Activated T-helper 17 cell treated with anti-CD3 and anti-CD28 coated beads, Interleukin-2, amount 50 U/mL, for 72 hours (primary cell): ENCODE measurements around the gene RPL37A. TPM values are rescaled to one million over a fixed set of nuclear protein-coding genes. Genes with fewer than 3 reads are reported as not detected.
A peak's percentile ranks its signal among the peaks of the same experiment; 100 is the strongest.

ENCODE experiments used
- ATAC-seq: fragments of 150-1000 bp; cut with Tn5 transposase; replicated peaks from 2 replicates; pipeline ENCODE4 v1.10.0; 2021; ENCODE audit warnings: mild to moderate bottlenecking, moderate library complexity
- H3K27ac Mint-ChIP-seq: one replicate; pipeline ENCODE4 v1.8.0; 2022; ENCODE audit warnings: mixed read lengths
- H3K27me3 Mint-ChIP-seq: one replicate; pipeline ENCODE4 v1.8.0; 2022; ENCODE audit warnings: mixed read lengths
- H3K36me3 Mint-ChIP-seq: one replicate; pipeline ENCODE4 v1.8.0; 2022; ENCODE audit warnings: low read depth, mild to moderate bottlenecking, mixed read lengths
- H3K4me1 Mint-ChIP-seq: one replicate; pipeline ENCODE4 v1.8.0; 2022; ENCODE audit warnings: mixed read lengths
- H3K4me3 Mint-ChIP-seq: one replicate; pipeline ENCODE4 v1.8.0; 2022; ENCODE audit warnings: mild to moderate bottlenecking, mixed read lengths
- H3K9me3 Mint-ChIP-seq: one replicate; pipeline ENCODE4 v1.8.0; 2022; ENCODE audit warnings: mixed read lengths
- total RNA-seq, 2 donors: library from RNA; stranded (reverse); gene quantifications; one replicate each; pipeline ENCODE4 v1.2.3, GENCODE V29; 2022

The RPL37A gene
- total RNA-seq, result 1,000 to 10,000 TPM; 2,880 to 3,993 TPM

DNA sequence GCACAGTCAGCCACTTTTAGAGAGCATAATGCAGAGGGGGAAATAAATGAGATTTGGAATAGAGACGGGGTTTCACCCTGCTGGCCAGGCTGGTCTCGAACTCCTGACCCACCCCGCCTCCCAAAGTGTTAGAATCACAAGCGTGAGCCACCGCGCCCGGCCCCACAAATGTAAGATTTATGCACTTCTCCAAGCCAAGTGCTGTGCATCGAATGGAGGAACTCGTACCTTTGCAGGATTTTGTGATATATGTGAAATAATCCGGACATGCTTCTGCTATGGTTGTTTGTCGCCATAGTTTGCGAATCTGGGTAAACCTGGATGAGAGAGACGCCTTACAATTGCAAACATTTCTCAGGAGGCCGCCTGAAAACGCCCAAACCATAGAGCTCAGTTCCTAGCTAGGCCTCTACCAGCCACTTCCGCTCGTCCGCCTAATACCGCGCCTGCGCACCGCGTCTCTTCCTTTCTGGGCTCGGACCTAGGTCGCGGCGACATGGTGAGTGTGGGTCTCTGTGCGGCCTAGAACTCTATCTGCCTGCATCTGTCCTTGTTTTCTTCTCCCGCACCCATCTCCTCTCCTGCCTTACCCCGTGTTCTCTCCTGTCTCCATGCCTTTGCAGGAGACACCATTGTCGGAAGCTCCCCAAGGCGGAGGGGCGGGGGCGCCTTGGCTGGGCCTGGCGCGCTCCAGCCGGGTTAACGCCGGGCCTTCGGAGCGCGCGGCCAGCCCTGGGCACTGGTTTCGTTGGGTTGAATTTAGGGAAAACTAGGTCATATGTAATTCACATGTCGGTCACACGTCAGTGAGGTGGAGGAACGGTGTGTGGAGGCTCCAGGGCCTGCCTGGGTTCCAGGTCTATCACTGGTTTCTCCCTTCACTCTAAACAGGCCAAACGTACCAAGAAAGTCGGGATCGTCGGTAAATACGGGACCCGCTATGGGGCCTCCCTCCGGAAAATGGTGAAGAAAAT, at the start of gene RPL37A:
Gene RPL37A, plus strand, starts transcription at position 466 of the 974 bp plus-strand sequence. Its CDS starts 31 bp downstream, at position 497.
- peak; percentile 97 for ATAC-seq
- peaks cover 55% of the 10 kb centered on the region for H3K36me3 Mint-ChIP-seq
- H3K9me3 Mint-ChIP-seq, result no peaks in the 10 kb centered on the region
- peaks cover 33% of the 10 kb centered on the region for H3K4me1 Mint-ChIP-seq
- H3K4me3 Mint-ChIP-seq, result peak within 1 kb of the TSS; percentile 97
- H3K27ac Mint-ChIP-seq, result peak within 1 kb of the TSS; percentile 99
- H3K27me3 Mint-ChIP-seq, result no peaks in the 10 kb centered on the region

DNA sequence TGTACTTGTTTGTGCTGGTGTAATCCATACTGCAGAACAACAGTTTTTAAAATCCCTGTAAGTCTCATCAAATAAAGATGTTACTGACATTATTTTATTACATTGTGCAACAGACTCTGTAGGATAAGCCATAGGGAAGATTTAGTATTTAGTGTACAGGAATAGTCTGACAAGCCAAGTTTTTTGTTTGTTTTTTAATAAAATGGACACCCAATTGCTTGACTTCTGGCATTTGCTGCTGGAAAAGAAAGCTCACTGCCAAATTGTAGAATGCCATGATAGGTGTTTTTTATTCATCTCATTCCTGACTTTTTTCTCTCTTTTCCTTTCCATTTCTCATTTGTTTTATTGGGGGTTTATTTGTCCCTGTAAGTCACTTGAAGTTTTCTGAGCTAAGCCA, 48.3 kb upstream of the RPL37A start:
- Mint-ChIP-seq H3K4me1 (no peaks in the 10 kb centered on the region), H3K36me3 (peaks cover 100% of the 10 kb centered on the region), H3K27ac (no peak overlapping the region), H3K9me3 (no peaks in the 10 kb centered on the region), H3K4me3 (no peak overlapping the region), H3K27me3 (no peaks in the 10 kb centered on the region)
- ATAC-seq, result no peak

DNA sequence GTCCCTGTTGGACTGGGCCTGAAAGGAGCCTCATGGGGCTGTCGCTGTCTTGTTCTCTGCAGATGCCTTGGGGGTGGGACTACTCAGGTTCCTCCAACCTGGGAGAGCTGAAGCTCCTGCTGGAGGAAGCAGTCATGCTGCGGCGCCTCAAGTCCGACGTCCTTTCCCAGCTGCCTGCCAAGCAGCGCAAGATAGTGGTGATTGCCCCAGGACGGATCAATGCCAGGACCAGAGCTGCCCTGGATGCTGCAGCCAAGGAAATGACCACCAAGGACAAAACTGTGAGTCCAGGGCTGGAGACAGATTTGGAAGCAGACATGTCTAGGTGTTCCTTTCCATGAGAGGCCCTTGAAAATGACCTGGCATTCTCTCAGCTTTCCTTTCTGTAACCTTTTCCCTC, 47.9 kb upstream of the RPL37A start:
- Mint-ChIP-seq H3K4me3 (no peak overlapping the region), H3K27me3 (no peaks in the 10 kb centered on the region), H3K9me3 (no peaks in the 10 kb centered on the region), H3K36me3 (peaks cover 100% of the 10 kb centered on the region), H3K4me1 (no peaks in the 10 kb centered on the region), H3K27ac (no peak overlapping the region)
- no peak for ATAC-seq

DNA sequence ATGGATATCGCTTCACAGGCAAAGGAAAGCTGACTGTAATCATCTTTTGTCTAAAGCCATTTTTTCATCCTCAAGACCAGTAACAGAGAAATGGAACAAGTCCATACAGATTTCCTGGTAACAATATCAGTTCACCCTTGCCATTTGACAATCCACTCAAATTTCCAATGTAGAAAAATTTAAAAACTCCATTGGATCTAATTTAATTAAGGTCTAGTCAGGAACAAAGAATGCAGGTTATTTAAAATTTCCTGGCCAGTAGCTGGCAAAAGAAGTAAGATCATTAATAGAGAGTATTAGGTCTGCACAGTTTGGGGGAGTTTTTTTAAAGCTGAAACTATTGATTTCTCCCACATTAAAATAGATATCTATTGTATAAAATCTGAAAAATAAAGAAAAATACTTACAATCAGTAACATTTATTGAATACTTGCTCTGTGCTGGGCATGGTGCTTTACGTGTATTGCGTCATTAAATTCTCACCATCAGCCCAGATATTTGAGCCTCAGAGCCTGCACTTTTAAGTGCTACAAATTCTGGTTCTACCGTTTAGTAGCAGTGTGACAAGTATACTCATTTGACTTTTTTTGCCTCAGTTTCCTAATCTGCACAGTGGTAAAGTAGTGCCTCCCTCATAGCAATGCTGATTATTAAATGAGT, 44.6 kb upstream of the RPL37A start:
- Mint-ChIP-seq H3K27me3 (no peaks in the 10 kb centered on the region), H3K4me1 (no peaks in the 10 kb centered on the region), H3K27ac (no peak overlapping the region), H3K36me3 (peaks cover 68% of the 10 kb centered on the region), H3K9me3 (no peaks in the 10 kb centered on the region), H3K4me3 (no peak overlapping the region)
- no peak for ATAC-seq

DNA sequence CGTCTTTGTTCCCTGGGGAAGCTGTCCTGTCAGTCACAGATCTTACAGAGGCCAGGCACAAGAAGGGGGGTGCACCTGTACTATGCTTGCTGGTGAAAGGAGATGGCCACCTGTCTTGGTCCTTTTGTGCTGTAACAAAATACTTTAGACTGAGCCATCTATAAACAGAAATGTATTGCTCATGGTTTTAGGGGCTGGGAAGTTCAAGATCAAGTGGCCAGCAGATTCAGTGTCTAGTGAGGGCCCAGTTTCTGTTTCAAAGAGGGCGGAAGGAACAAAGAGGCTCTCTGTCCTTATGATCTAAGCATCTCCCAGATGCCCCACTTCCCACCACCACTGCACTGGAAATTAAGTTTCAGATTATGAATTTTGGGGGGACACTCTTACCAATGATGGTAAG, 35.5 kb upstream of the RPL37A start:
- no peaks in the 10 kb centered on the region for H3K4me1 Mint-ChIP-seq
- H3K27ac Mint-ChIP-seq, result peak overlapping the region; percentile 78
- no peak overlapping the region for H3K4me3 Mint-ChIP-seq
- no peaks in the 10 kb centered on the region for H3K9me3 Mint-ChIP-seq
- ATAC-seq, result peak; percentile 52
- H3K27me3 Mint-ChIP-seq, result no peaks in the 10 kb centered on the region
- peaks cover 39% of the 10 kb centered on the region for H3K36me3 Mint-ChIP-seq

DNA sequence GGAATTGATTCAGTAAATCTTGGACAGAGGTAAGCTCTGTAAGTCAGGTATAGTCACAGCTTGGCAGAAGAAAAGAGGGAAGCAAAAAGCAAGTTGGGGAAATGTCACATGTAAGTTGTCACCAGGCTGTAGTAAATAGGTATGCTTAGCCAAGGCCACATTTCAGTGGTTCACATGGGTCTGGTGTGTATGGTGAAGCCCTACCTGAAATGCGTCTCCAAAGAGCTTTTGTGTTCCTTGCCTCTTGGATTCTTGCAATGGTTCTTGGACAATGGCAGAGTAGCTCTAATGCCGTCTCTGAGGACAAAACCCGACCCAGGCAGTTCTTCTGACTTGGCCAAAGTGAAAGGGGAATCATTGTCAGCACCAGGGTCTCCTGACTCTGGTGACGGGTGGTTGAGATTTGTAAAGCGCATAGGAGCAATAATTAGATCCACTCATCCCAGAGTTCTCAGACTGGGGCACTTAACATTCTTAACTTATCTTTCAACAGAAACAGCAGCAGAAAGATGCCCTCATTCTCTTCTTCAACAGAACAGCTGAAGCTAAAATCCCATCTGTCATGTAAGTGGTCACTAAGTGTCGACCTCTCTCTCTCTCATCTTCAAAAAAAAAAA, 34.4 kb upstream of the RPL37A start:
- Mint-ChIP-seq H3K27me3 (no peaks in the 10 kb centered on the region), H3K27ac (peak overlapping the region; percentile 25)
- ATAC-seq, result no peak

DNA sequence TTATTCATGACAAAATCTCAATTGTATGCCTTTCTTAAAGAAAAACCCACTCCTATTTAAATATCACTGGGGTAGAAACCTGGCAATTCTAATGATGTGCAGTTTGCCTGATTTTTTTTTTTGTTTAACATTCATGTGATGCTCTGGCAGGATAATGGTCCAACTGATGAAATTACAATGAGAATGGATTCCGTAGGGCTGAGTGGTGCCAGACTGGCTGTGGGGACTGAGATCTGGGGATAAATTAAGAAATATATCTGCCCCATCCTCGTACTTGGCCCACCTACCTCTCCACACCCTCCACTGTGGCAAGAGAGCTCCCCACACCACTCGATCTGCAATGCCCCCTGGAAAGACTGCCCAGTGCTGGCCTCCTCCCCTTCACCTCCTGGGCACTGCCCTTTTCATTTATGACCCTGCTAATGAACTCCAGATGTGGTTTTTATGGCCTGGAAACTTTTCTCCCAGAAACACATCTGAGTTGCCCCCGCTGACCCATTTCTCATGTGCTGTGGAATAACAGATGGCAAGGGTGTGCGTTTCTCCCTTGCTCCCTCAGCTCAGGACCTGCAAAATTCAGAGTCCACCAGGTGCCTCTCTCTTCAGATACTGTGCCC, 33.0 kb upstream of the RPL37A start:
- H3K27ac Mint-ChIP-seq, result peak overlapping the region; percentile 48
- no peaks in the 10 kb centered on the region for H3K9me3 Mint-ChIP-seq
- no peaks in the 10 kb centered on the region for H3K4me1 Mint-ChIP-seq
- no peaks in the 10 kb centered on the region for H3K27me3 Mint-ChIP-seq
- H3K4me3 Mint-ChIP-seq, result no peak overlapping the region
- H3K36me3 Mint-ChIP-seq, result peaks cover 59% of the 10 kb centered on the region
- no peak for ATAC-seq

More for the DNA sequence above, 34.4 kb upstream of the RPL37A start:
- no peaks in the 10 kb centered on the region for H3K4me1 Mint-ChIP-seq
- no peaks in the 10 kb centered on the region for H3K9me3 Mint-ChIP-seq
- H3K36me3 Mint-ChIP-seq, result peaks cover 46% of the 10 kb centered on the region
- no peak overlapping the region for H3K4me3 Mint-ChIP-seq

DNA sequence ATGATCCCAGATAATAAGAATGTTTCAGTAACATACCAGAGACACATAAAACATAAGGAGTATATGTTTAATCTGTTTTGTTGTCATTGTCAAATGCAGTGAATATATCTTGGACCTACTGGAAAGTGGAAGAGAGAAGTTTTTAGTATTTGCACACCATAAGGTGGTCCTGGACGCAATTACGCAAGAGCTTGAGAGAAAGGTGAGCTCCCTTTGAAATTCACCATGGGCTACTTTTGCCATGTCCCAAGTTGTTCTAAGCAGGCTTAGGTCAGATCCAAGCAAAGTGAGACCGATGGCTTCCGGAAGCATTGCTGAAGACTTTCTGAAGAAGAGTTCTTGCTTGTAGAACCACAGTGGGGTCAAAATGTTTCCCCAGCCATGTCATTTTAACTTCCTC, 30.8 kb upstream of the RPL37A start:
- Mint-ChIP-seq H3K9me3 (no peaks in the 10 kb centered on the region), H3K36me3 (peaks cover 71% of the 10 kb centered on the region), H3K4me1 (no peaks in the 10 kb centered on the region), H3K27me3 (no peaks in the 10 kb centered on the region), H3K4me3 (no peak overlapping the region), H3K27ac (no peak overlapping the region)
- ATAC-seq, result no peak

DNA sequence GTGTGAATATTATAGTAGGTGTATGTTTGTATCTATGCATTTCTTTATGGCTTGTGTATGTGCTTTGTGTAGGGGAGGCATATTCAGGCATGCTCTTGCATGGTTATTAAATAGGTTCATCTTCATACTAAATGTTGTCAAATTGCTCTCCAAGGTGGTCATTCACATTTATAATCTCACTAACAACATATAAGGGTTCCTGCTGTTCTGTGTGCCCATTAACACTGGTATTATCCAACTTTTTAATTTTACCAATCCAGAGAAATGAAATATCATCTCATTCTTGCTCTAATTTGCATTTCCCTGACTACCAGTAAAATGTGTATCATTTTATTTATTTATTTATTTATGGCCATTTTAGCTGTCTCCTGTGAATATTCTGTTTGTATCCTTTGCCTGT, 29.0 kb upstream of the RPL37A start:
- no peaks in the 10 kb centered on the region for H3K27me3 Mint-ChIP-seq
- no peaks in the 10 kb centered on the region for H3K4me1 Mint-ChIP-seq
- ATAC-seq, result no peak
- no peak overlapping the region for H3K4me3 Mint-ChIP-seq
- no peaks in the 10 kb centered on the region for H3K9me3 Mint-ChIP-seq
- H3K36me3 Mint-ChIP-seq, result peaks cover 64% of the 10 kb centered on the region
- no peak overlapping the region for H3K27ac Mint-ChIP-seq

DNA sequence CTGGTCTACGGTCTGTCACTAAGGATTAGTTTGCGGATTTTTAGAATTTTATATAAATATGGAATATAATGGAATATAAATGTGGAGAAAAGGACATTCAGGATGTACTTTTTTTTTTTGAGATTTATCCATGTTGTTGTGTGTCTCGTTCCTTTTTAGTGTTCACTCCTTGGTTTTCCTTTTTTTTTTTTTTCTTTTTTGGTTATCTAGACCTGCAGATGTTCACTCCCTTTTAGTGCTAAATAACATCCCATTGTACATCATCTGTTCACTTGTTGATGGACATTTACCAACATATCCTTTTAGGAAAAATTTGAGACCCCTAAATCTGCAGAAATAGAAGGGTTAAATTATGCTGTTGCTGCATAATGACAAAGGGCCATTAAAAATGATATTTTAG, 25.5 kb upstream of the RPL37A start:
- peaks cover 57% of the 10 kb centered on the region for H3K36me3 Mint-ChIP-seq

DNA sequence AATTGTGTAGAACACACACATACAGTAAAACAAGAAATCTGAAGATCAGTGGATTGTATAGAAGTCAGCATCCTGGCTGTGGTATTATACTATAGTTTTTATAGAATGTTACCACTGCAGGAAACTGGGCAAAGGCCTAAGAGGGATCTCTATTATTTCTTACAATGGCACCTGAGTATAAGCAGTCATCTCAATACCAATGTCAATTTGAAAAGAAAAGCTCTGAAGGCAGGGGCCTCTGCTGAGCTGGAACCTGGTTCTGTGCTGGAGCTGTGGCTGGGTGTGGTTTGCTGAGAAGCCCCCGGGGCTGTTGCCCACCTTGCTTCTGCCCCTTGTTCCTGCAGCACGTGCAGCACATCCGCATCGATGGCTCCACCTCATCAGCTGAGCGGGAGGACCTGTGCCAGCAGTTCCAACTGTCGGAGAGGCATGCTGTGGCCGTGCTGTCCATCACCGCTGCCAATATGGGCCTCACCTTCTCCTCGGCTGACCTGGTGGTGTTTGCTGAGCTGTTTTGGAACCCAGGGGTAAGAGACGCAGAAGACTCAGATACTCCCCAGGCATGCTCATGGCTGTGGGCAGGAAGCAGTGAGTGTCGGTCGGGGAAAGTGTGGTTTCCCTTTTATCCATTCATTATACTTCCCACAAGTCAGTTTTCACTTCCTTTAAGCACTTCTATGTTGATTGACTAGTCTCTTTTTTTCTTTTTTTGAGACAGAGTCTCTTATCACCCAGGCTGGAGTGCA, 23.5 kb upstream of the RPL37A start:
- H3K9me3 Mint-ChIP-seq, result no peaks in the 10 kb centered on the region
- H3K4me3 Mint-ChIP-seq, result peak overlapping the region; percentile 28
- H3K27ac Mint-ChIP-seq, result peak overlapping the region; percentile 52
- H3K27me3 Mint-ChIP-seq, result no peaks in the 10 kb centered on the region
- H3K36me3 Mint-ChIP-seq, result peaks cover 60% of the 10 kb centered on the region
- no peaks in the 10 kb centered on the region for H3K4me1 Mint-ChIP-seq
- peak; percentile 87 for ATAC-seq

More for the DNA sequence above, 25.5 kb upstream of the RPL37A start:
- H3K9me3 Mint-ChIP-seq, result no peaks in the 10 kb centered on the region
- H3K27ac Mint-ChIP-seq, result no peak overlapping the region
- no peak for ATAC-seq
- no peaks in the 10 kb centered on the region for H3K27me3 Mint-ChIP-seq
- H3K4me3 Mint-ChIP-seq, result no peak overlapping the region
- H3K4me1 Mint-ChIP-seq, result no peaks in the 10 kb centered on the region

DNA sequence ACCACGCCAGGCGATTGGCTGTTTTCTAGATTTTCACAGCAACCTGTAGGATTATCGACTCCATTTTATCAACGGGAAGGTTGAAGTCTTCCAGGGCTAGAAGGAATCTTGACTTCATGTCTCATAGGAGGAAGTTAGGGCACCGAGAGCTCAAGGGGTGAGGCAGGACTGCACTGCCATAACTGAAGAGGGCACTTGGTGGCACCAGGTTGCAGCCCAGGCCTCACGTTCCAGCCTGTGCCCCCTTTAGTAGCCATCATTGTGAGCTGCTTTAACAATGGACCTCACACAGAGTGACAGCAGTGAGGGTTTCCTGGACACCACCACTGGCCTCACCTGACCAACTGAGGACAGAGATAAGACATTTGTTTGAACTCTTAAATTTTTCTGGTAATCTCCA, 22.9 kb upstream of the RPL37A start:
- peak overlapping the region; percentile 28 for H3K4me3 Mint-ChIP-seq
- H3K36me3 Mint-ChIP-seq, result peaks cover 60% of the 10 kb centered on the region
- H3K27ac Mint-ChIP-seq, result peak overlapping the region; percentile 52
- H3K9me3 Mint-ChIP-seq, result no peaks in the 10 kb centered on the region
- no peak for ATAC-seq
- no peaks in the 10 kb centered on the region for H3K27me3 Mint-ChIP-seq
- H3K4me1 Mint-ChIP-seq, result no peaks in the 10 kb centered on the region

DNA sequence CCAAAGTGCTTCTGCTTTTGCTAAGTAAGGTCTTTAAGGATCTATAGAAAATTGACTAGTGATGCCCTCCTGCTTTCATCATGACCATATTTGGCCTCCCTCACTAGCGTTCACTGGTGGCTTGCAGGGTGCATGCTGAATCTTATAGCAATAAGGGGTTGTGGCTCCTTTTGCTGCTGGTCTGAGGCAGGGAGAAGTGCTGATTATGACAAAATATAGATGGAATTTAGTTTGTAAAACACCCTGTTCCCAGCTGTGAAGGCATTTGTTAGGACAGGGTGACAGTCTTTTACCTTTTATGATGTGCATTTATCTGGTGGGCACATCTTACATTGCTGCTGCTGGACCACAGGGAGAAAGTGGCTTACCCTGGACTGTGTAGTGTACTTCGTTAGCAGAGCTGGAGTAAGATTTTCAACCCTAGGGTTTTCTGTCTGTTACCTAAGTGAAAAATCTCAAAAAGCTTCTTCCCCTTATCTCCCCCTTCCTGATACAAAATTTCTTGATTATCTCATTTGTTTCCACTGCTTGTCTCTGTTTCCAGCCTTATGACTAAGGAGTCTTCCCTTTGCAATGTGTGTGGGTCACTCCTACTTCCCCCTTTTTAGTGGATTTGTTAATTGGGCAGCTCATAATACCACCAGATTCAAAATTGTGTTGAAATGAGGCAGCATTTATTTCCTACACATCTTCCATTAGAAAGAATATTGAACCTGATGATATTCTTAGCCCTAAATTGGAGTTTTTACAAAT, 21.2 kb upstream of the RPL37A start:
- Mint-ChIP-seq H3K4me3 (no peak overlapping the region), H3K9me3 (no peaks in the 10 kb centered on the region), H3K27ac (no peak overlapping the region), H3K27me3 (no peaks in the 10 kb centered on the region), H3K36me3 (peaks cover 63% of the 10 kb centered on the region), H3K4me1 (no peaks in the 10 kb centered on the region)
- no peak for ATAC-seq
